Eye (tissue), 1 donor: ENCODE data around the gene LGSN.
"Not testable (repeated sequence)": the region's sequence is repeated elsewhere in the genome, so short reads cannot be mapped to it uniquely, and the experiment has no call there.

Experiments
- DNase-seq: peaks from one replicate; pipeline ENCODE4 v3.0.0-alpha.2; 2015

The LGSN gene

GRCh38 chr6:63319939-63320338 lies at the start of gene LGSN:
TSS of gene LGSN (minus strand) at chr6:63319983. CDS start at chr6:63319943, 40 bp downstream.
- DNase-seq, result peak; percentile 57

GRCh38 chr6:63368347-63368746 lies 48.6 kb upstream of the LGSN start:
- DNase-seq, result no peak

- not testable (repeated sequence) for DNase-seq
Observed at GRCh38 chr6:63362500-63363120, 42.8 kb upstream of the LGSN start.

- not testable (repeated sequence) for DNase-seq
Observed at GRCh38 chr6:63357384-63357783, 37.6 kb upstream of the LGSN start.

GRCh38 chr6:63355632-63356031 lies 35.8 kb upstream of the LGSN start:
- no peak for DNase-seq

- no peak for DNase-seq
Observed at GRCh38 chr6:63353286-63353630, 33.5 kb upstream of the LGSN start.

GRCh38 chr6:63352544-63353285 lies 32.9 kb upstream of the LGSN start:
- peak; percentile 50 for DNase-seq

- no peak for DNase-seq
Observed at GRCh38 chr6:63352069-63352543, 32.3 kb upstream of the LGSN start.

GRCh38 chr6:63349401-63349800 lies 29.6 kb upstream of the LGSN start:
- DNase-seq, result no peak

GRCh38 chr6:63348836-63349235 lies 29.1 kb upstream of the LGSN start:
- no peak for DNase-seq

GRCh38 chr6:63347599-63347998 lies 27.8 kb upstream of the LGSN start:
- DNase-seq, result no peak

- DNase-seq, result no peak
Observed at GRCh38 chr6:63346217-63346835, 26.5 kb upstream of the LGSN start.

- DNase-seq, result no peak
Observed at GRCh38 chr6:63340351-63340750, 20.6 kb upstream of the LGSN start.

- DNase-seq, result not testable (repeated sequence)
Observed at GRCh38 chr6:63334652-63335051, 14.9 kb upstream of the LGSN start.

GRCh38 chr6:63333440-63333839 lies 13.7 kb upstream of the LGSN start:
- DNase-seq, result no peak

GRCh38 chr6:63326630-63327029 lies 6.8 kb upstream of the LGSN start:
- not testable (repeated sequence) for DNase-seq

GRCh38 chr6:63322981-63323380 lies 3.2 kb upstream of the LGSN start:
- DNase-seq, result no peak

- DNase-seq, result no peak
Observed at GRCh38 chr6:63321821-63322220, 2.0 kb upstream of the LGSN start.

GRCh38 chr6:63317641-63318040 lies 2.1 kb downstream of the LGSN start:
- no peak for DNase-seq

- DNase-seq, result no peak
Observed at GRCh38 chr6:63316113-63316512, 3.7 kb downstream of the LGSN start.

- DNase-seq, result no peak
Observed at GRCh38 chr6:63313111-63313510, 6.7 kb downstream of the LGSN start.

GRCh38 chr6:63307581-63308246 lies 12.1 kb downstream of the LGSN start:
- no peak for DNase-seq

GRCh38 chr6:63306420-63306819 lies 13.4 kb downstream of the LGSN start:
- DNase-seq, result no peak

GRCh38 chr6:63305277-63305676 lies 14.5 kb downstream of the LGSN start:
- no peak for DNase-seq
